ENCODE results near the gene LCAT.
"Not testable (repeated sequence)": the region's sequence is repeated elsewhere in the genome, so short reads cannot be mapped to it uniquely, and the experiment has no call there.

LCAT gene

DNA sequence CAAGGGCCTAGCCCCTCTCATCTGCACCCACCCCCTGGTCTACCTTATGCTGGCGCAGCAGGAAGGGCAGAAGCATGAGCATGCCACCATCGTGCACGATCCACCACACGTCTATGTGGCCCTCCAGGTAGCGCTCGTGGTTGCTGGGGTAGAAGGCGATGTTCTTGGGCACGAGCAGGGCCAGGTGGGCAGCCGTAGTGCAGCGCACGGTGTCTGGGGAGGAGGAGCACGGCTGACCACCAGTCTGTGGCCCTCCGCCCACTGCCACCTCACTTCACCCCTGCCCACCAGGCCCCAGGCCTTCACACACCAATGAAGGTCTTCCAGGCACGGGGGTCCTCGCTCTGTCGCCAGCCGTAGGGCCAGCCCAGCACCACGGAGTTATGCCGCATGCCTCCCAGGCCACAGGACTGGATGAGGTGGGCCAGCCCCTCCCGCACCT, 2.2 kb upstream of the LCAT start:
- TF ChIP-seq ZNF274 (IDR thresholded peaks at IDR 0.05; ENCODE audit: low read depth, low read length): no peak

DNA sequence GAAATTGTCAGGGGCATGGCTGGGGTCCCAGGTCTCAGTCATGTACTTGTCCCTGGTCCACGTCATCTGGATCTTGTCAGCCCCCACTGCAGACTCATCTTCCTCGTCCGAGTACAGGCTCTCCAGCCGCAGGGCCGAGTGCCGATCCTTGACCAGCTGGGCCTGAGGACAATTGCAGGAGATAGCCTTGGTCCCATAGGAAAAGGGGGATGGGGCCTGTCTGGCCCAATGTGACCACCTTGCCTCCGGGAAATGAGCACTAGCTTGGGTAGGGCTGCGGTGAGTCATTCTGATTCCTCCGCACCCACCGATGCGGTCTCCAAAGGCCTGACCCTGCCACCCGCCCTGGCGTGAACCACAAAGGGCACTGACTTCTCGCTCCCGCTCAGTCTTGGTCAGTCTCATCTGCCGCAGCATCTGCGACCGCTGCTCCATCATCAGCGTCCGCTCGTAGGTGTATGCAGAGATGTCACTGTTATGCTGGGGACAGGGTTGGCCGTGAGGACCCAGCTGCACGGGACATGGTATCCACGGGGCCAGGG, 1.5 kb upstream of the LCAT start:
- TF ChIP-seq ZNF274 (IDR thresholded peaks at IDR 0.05; ENCODE audit: low read depth, low read length): no peak
- H3K4me3 ChIP-seq (ENCODE audit: low read length): no peak overlapping the region

More for the DNA sequence above, 2.2 kb upstream of the LCAT start:
- no peak overlapping the region for H3K4me3 ChIP-seq (ENCODE audit: low read length)

DNA sequence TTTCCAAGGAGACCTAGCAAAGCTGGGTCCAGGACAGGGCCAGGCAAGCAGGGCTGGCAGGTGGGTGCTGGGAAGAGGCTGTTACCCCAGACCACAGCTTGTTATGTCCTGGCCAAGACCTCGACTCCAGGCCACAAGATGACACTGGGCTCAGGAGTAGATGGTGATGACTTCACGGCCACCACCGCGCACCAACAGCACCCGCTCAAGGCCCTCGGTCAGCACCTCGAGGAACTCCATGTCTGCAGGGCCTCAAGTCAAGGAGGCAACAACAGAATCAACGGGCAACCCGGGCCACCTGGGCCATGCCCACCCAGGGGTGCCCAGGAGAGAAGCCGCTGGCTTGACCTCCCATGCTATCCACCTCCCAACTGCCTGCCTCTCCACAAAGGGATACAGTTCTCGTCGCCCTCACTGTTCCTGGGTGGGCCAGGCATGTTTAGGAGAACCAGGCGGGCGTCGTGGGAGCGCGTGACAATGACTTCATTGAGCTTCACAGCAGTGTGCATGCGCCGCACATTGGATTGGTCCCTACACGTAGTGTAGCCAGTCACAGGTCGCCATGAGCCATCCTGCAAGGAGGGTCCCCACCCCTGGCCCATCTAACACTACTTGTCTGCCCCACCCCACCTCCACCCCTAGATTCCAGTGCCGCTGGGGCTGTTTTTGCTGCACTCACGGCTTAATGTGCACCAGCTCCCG, 921 bp upstream of the LCAT start:
- H3K4me3 ChIP-seq (ENCODE audit: low read length): no peak overlapping the region
- no peak for TF ChIP-seq ZNF274 (IDR thresholded peaks at IDR 0.05; ENCODE audit: low read depth, low read length)

DNA sequence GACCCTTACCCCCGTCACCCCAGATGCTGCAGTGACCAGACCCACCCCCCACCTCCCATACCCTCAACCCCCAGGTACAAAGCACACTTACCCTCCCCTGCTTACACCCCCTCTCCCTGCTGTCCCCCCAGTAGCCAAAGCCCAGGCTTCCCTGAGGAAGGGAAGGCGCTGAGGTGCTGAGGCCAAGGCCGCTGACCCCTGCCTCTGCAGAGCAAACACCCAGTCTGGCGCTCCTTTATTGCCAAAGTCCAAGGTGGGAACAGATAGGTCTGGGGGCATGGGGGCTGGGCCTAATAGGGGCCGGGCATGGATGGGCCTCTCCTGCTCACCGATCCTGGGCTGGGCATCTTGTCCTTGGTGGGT, 683 bp downstream of the LCAT start:
- TF ChIP-seq ZNF274 (IDR thresholded peaks at IDR 0.05; ENCODE audit: low read depth, low read length): no peak

DNA sequence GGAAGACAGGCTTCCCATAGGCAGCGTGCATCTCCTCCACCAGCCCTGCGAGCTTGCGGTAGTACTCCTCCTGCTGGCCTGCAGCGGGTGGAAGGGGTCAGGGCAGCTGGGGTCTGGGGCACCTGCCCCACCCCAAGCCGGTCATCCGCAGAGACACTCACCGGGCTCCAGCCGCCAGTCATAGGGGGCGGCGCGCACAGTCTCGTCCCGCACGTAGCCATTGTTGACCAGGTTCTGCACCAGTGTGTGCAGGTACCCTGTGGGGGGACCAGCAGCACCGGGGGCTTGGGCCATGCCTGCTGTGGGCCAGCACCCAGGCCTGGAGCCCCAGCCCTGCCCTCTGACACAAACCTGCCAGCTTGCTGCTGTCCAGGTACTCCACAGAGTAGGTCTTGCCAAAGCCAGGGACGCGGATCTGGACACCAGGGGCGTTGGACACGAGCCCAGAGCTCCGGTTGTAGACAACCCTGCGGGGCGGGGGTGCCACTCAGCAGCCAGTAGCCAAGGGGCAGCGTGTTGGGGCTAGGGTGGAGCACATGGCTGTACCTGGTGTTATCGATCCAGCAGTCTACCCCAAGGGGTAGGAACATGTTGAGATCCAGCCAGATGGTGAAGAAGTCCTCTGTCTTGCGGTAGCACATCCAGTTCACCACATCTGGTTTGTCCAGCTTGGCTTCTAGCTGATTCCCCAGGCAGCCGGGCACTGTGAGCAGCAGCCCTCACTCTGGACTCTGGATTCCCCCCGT, 1.2 kb downstream of the LCAT start:
- TF ChIP-seq ZNF274 (IDR thresholded peaks at IDR 0.05; ENCODE audit: low read depth, low read length): no peak
- H3K4me3 ChIP-seq (ENCODE audit: low read length): no peak overlapping the region

More for the DNA sequence above, 683 bp downstream of the LCAT start:
- H3K4me3 ChIP-seq (ENCODE audit: low read length): no peak overlapping the region

DNA sequence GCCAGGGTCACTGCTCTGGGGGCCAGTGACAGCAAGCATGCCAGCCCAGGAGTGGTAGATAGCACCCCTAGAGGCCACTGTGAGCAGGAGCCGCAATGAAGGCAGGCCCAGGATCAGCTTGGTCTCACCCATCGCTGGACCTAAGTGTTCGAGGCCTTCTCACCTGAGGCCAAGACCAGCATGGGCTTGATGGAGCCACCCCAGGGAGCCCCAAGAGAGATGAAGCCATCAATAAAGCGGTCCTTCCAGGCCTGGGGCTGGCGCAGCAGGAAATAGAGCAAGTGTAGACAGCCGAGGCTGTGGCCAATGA, 1.8 kb downstream of the LCAT start:
- no peak for TF ChIP-seq ZNF274 (IDR thresholded peaks at IDR 0.05; ENCODE audit: low read depth, low read length)
- no peak overlapping the region for H3K4me3 ChIP-seq (ENCODE audit: low read length)

DNA sequence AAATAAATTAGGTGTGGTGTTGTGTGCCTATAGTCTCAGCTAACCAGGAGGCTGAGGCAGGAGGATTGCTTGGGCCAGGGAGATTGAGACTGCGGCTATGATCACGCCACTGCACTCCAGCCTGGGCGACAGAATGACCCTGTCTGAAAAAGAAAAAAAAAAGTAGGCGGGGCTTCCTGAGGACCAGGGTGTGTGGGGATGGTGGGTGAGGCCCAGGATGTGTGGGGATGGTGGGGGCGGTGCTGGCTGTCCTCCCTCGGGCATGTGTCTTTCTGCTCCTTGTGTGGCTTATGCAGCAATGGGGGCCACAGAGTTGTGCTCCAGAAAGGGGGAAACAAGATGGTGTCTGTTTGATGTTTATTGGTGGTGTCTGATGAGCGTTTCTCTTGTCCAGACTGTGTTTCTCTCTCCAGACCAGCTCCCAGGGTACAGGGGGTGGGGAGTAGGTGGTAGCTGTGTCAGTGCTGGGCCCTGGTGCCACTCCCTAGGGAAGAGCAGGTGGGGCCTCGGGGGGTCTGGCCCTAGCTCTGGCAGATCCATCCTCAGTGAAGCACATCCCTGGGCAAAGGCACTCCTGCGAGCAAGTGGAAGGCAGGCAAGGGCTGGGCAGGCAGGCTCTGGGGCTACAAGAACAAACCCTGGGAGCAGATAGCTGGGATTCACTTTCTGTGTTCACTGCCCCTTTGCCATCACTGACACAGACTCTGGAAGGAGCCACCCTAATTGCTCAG, 2.3 kb downstream of the LCAT start:
- no peak for TF ChIP-seq ZNF274 (IDR thresholded peaks at IDR 0.05; ENCODE audit: low read depth, low read length)
- no peak overlapping the region for H3K4me3 ChIP-seq (ENCODE audit: low read length)

DNA sequence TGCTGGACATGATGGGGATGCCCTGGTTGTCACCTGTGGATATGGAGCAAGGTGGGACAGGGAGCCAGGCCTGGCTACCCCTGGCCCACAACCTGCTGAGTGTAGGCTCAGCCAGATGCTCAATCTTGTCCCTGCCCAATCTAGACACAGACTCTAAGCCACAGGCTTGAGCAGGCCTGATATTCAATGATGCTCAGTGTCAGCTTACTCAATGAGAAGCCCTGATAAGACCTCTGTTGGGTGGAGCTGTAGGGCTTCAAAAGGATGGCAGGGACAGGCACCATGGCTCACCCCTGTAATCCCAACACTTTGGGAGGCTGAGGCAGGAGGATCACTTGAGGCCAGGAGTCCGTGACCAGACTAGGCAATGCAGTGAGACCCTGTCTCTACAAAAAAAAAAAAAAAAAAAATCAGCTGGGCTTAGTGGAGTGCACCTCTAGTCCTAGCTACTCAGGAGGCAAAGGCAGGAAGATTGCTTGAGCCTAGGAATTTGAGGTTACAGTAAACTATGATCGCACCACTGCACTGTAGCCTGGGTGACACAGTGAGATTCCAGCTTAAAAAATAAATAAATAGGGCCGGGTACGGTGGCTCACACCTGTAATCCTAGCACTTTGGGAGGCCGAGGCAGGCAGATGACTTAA, 3.4 kb downstream of the LCAT start:
- TF ChIP-seq ZNF274 (IDR thresholded peaks at IDR 0.05; ENCODE audit: low read depth, low read length): no peak
- H3K4me3 ChIP-seq (ENCODE audit: low read length): no peak overlapping the region

DNA sequence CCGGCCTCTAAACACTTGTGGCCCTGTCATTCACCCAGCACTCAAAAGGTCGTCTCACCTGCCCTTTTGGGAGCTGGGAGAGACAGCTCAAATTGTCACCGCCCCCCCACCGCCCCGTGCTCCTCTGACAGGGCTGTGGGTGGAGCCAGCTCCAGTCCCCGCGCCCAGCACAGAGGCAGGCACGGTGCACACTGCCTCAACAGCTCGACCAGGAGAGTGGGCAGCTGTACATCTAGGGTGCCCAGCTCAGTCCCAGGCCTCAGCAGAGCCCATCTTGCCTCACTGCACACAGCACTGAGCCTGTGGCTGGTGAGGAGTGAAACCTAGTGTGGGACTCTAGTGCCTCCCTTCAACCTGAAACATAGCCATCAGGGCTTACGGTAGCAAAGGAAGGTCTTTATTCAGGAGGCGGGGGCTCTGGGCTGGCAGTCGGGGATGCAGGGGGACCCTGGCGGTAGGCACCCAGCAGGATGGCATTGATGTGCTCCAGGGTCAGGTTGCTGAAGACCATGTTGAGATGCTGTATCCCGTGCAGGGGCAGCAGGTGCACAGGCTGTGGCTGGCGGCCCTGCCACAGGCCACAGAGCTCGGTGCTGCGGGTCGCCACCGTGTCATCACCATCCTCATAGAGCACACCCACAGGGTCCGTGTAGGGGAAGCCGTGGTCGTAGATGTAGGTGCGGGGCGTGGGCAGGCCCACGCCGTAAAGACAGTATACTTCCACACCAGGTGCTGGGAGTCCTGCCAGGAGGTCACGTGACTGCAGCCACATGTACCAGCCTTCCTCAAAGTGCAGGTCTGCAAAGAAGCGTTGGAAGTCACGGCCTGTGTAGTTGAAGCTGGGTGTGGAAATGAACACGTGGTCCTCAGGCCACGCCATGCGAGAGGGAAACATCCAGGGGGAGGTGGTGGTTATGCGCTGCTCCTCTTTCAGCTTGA, 4.1 kb downstream of the LCAT start:
- no peak overlapping the region for H3K4me3 ChIP-seq (ENCODE audit: low read length)
- TF ChIP-seq ZNF274 (IDR thresholded peaks at IDR 0.05; ENCODE audit: low read depth, low read length): no peak

DNA sequence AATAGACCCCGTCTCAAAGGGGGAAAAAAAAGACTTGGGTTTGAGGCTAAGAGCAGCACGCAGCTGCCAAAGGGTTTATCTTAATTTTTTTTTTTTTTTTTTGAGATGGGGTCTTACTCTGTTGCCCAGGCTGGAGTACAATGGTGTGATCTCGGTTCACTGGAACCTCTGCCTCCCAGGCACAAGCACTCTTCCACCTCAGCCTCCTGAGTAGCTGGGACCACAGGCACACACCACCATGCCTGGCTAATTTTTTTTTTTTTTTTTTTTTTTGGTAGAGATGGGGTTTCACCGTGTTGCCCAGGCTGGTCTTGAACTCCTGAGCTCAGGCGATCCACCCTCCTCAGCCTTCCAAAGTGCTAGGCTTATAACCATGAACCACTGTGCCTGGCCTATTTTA, 6.2 kb downstream of the LCAT start:
- H3K4me3 ChIP-seq (ENCODE audit: low read length): not testable (repeated sequence)

DNA sequence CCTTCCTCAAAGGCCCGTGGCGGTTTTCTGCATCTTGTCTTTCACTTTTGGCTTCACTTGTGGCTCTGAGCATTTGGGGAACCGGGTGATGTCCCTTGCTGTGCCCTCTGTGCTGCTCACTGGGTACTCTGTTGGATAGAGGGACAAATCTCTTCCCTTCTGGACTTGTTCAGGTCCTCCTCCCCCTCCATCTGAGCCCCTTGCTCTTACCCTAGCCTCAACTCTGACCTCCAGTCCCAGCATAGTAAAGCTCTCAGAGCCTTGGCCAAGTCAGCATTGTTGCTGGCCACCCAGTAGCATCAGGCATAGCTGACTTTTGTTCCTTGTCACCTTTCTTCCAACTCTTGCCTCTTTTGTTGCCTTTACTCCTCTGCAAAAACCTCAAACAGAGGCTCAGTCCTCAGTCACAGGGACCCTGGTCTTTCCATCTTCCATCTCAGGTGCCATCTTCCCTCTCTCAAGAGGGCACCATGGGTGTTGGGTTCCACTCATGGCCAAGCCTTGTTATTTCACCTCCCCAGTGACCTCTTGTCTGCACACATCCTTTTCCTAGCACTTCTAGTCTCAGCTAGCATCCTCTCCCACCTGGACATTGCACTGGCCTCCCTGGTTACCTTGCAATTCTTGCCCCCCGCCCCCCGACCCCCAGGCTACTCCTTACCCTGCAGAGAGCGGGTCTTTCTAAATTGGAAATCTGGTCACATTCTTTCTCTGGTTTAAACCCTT, 6.9 kb downstream of the LCAT start:
- peak overlapping the region; percentile 81; the same call in 1 of the 2 replicates for H3K4me3 ChIP-seq (ENCODE audit: low read length)
- no peak for TF ChIP-seq ZNF274 (IDR thresholded peaks at IDR 0.05; ENCODE audit: low read depth, low read length)

DNA sequence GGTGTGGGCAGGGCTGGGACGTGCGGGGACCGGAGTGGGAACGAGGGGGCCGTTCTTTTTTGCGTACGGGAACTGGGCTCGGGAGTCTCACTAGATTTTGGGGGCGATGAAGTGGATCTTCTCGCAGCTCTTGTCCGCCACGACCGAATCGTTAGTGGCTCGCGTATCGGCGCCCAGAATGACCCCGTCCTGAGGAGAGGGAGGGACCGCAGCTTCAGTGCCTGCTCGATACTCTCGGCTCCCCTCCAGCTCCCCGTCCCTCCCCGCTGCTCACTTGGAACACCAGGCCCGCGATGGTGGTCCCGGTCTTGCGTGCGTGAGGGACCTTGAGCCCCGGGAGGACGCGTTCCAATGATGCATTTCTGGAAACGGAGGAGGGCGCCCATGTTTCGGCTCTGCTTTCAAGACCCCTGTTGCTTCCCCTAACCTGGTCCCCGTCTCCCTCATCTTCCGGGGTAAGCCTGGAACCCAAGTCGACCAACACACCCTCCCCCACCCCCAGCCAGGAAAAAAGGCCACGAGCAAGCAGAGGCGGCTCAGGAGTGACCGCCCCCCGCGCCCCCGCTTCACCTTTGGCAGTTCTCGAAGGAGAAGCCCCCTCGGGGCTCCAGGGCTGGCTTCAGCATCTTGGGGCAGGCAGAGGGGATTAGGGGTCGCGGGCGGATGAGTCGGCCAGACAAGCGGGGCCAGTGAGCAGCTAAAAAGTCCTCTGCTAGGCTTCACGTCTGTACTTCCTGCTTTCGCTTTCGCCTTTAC, 7.6 kb downstream of the LCAT start, which contains the start of gene PSMB10:
Gene PSMB10, minus strand, starts transcription at position 727 of the 756 bp plus-strand sequence. Its CDS starts 101 bp downstream, at position 626.
- peak within 1 kb of the TSS; percentile 81 for H3K4me3 ChIP-seq (ENCODE audit: low read length)
- no peak for TF ChIP-seq ZNF274 (IDR thresholded peaks at IDR 0.05; ENCODE audit: low read depth, low read length)

All from GM08714 (cell line).